HG02884 (cell line): ENCODE data around the gene AUTS2.

Source experiments
- ATAC-seq: cut with Tn5 transposase; IDR thresholded peaks from one replicate; pipeline ENCODE4 v1.9.1; 2021; ENCODE audit warnings: mild to moderate bottlenecking, moderate library complexity; ENCODE audit not compliant: unreplicated experiment

The AUTS2 gene

GRCh38 chr7:69873512-69873911, 275.2 kb downstream of the AUTS2 start:
- ATAC-seq: no peak

GRCh38 chr7:69878015-69878414, 279.7 kb downstream of the AUTS2 start:
- no peak for ATAC-seq

GRCh38 chr7:69878591-69878990, 280.3 kb downstream of the AUTS2 start:
- ATAC-seq: no peak

GRCh38 chr7:69879989-69880388, 281.7 kb downstream of the AUTS2 start:
- ATAC-seq: no peak

GRCh38 chr7:69880840-69881239, 282.6 kb downstream of the AUTS2 start:
- no peak for ATAC-seq

GRCh38 chr7:69882269-69882668, 284.0 kb downstream of the AUTS2 start:
- no peak for ATAC-seq

GRCh38 chr7:69883399-69883891, 285.2 kb downstream of the AUTS2 start:
- ATAC-seq: no peak

- ATAC-seq: no peak
These were observed 287.2 kb downstream of the AUTS2 start for GRCh38 chr7:69885431-69885830.

GRCh38 chr7:69889338-69889975, 291.2 kb downstream of the AUTS2 start:
- ATAC-seq: peak; percentile 72

GRCh38 chr7:69889976-69890351, 291.7 kb downstream of the AUTS2 start:
- ATAC-seq: no peak

GRCh38 chr7:69892790-69893189, 294.5 kb downstream of the AUTS2 start:
- no peak for ATAC-seq

- ATAC-seq: no peak
These were observed 295.6 kb downstream of the AUTS2 start for GRCh38 chr7:69893906-69894305.

GRCh38 chr7:69895446-69895845, 297.2 kb downstream of the AUTS2 start:
- ATAC-seq: no peak

- no peak for ATAC-seq
These were observed 297.8 kb downstream of the AUTS2 start for GRCh38 chr7:69896121-69896520.

- peak; percentile 83 for ATAC-seq
These were observed 299.9 kb downstream of the AUTS2 start for GRCh38 chr7:69898189-69898588.

- ATAC-seq: no peak
These were observed 305.1 kb downstream of the AUTS2 start for GRCh38 chr7:69903410-69903809.

- peak; percentile 91 for ATAC-seq
These were observed 308.2 kb downstream of the AUTS2 start for GRCh38 chr7:69906283-69906995.

GRCh38 chr7:69907720-69908119, 309.4 kb downstream of the AUTS2 start:
- ATAC-seq: no peak

GRCh38 chr7:69908454-69908853, 310.2 kb downstream of the AUTS2 start:
- no peak for ATAC-seq

GRCh38 chr7:69910150-69910549, 311.9 kb downstream of the AUTS2 start:
- ATAC-seq: no peak

GRCh38 chr7:69911337-69911736, 313.1 kb downstream of the AUTS2 start:
- no peak for ATAC-seq

- ATAC-seq: no peak
These were observed 313.9 kb downstream of the AUTS2 start for GRCh38 chr7:69912141-69912540.
